Smooth muscle cell (in vitro differentiated cells): ENCODE data around the gene DAD1. TPM values are rescaled to one million over a fixed set of nuclear protein-coding genes. Genes with fewer than 3 reads are reported as not detected.
"Not testable (repeated sequence)": the region's sequence is repeated elsewhere in the genome, so short reads cannot be mapped to it uniquely, and the experiment has no call there.

ENCODE experiments used
- DNase-seq: peaks from one replicate; lab custom pipeline; 2025; ENCODE audit not compliant: unreplicated experiment; lab: John Stamatoyannopoulos, UW
- H2AFZ ChIP-seq: fragments of 200-600 bp; sonication (generic); 2 replicates; pipeline ENCODE4 v1.6.0; 2016; ENCODE audit warnings: antibody characterized with exemption, low read depth, mild to moderate bottlenecking
- H3F3A ChIP-seq: fragments of 200-600 bp; sonication (generic); 2 replicates; pipeline ENCODE4 v1.6.0; 2017; ENCODE audit warnings: antibody characterized with exemption, low read depth
- H3K27ac ChIP-seq: fragments of 200-600 bp; sonication (generic); 2 replicates; pipeline ENCODE4 v1.5.1; 2016; ENCODE audit warnings: low read depth, mild to moderate bottlenecking
- H3K27me3 ChIP-seq: fragments of 200-600 bp; sonication (generic); 2 replicates; pipeline ENCODE4 v1.6.1; 2016; ENCODE audit warnings: low read depth, mild to moderate bottlenecking
- H3K36me3 ChIP-seq: fragments of 200-600 bp; sonication (generic); 2 replicates; pipeline ENCODE4 v1.5.1; 2016; ENCODE audit warnings: low read depth
- H3K4me1 ChIP-seq: fragments of 200-600 bp; sonication (generic); 2 replicates; pipeline ENCODE4 v1.5.1; 2016; ENCODE audit warnings: low read depth
- H3K4me2 ChIP-seq: fragments of 200-600 bp; sonication (generic); 2 replicates; pipeline ENCODE4 v1.6.0; 2016; ENCODE audit warnings: mild to moderate bottlenecking
- H3K4me3 ChIP-seq: fragments of 200-600 bp; sonication (generic); 2 replicates; pipeline ENCODE4 v1.5.1; 2016; ENCODE audit warnings: mild to moderate bottlenecking
- H3K79me2 ChIP-seq: fragments of 200-600 bp; sonication (generic); 2 replicates; pipeline ENCODE4 v1.6.0; 2016; ENCODE audit warnings: low read depth, mild to moderate bottlenecking
- H3K9ac ChIP-seq: fragments of 200-600 bp; sonication (generic); 2 replicates; pipeline ENCODE4 v1.6.0; 2016; ENCODE audit warnings: low read depth
- H3K9me3 ChIP-seq: fragments of 200-600 bp; sonication (generic); replicated peaks from 2 replicates; pipeline ENCODE4 v1.5.1; 2016; ENCODE audit warnings: low read depth
- H4K20me1 ChIP-seq: fragments of 200-600 bp; sonication (generic); 2 replicates; pipeline ENCODE4 v1.6.0; 2016; ENCODE audit warnings: low read depth
- CTCF ChIP-seq: fragments of 200-600 bp; sonication (generic); IDR thresholded peaks from 2 replicates; pipeline ENCODE4 v1.5.1; 2017; ENCODE audit warnings: borderline replicate concordance, mild to moderate bottlenecking, antibody characterized with exemption; ENCODE audit not compliant: insufficient read depth, poor library complexity, severe bottlenecking
- WGBS: methylation state at CpG from one replicate; pipeline ENCODE4 v1.1.7; 2016; ENCODE audit warnings: low lambda C conversion rate; 5-methylcytosine and 5-hydroxymethylcytosine counted together
- polyA plus RNA-seq: library from polyadenylated mRNA; unstranded; fragments of >200 nt; fragmentation: Nextera tagmentation; extraction: Ambion mirVana; gene quantifications from 2 replicates; pipeline ENCODE4 v1.2.1, GENCODE V29; 2016
- total RNA-seq: library from RNA; depleted of rRNA; stranded (reverse); fragments of >200 nt; gene quantifications from 2 replicates; pipeline ENCODE4 v1.2.3, GENCODE V29; 2014

The DAD1 gene
- total and polyA plus RNA-seq, 2 experiments from 2014 or later = 533 to 571 TPM

GRCh38 chr14:22567437-22567836 is 21.6 kb downstream of the DAD1 start:
- TF ChIP-seq CTCF = no peak
- H3K36me3 ChIP-seq = peaks cover 3% of the 10 kb centered on the region
- no peak overlapping the region for H2AFZ ChIP-seq
- peaks cover 14% of the 10 kb centered on the region for H3F3A ChIP-seq
- no peak for DNase-seq
- H3K9me3 ChIP-seq = no peaks in the 10 kb centered on the region
- H3K27ac ChIP-seq = no peak overlapping the region
- no peak overlapping the region for H3K9ac ChIP-seq
- H3K4me1 ChIP-seq = peaks cover 14% of the 10 kb centered on the region
- peaks cover 51% of the 10 kb centered on the region for H4K20me1 ChIP-seq
- 100% methylated on average over 1 of the region's 1 CpG for WGBS
- H3K79me2 ChIP-seq = peaks cover 26% of the 10 kb centered on the region
- no peak overlapping the region for H3K4me2 ChIP-seq
- no peak overlapping the region for H3K4me3 ChIP-seq
- H3K27me3 ChIP-seq = no peaks in the 10 kb centered on the region

GRCh38 chr14:22566845-22567244 is 22.2 kb downstream of the DAD1 start:
- WGBS = 98% methylated on average over 2 of the region's 2 CpGs
- H3K9ac ChIP-seq = no peak overlapping the region
- H3K9me3 ChIP-seq = no peaks in the 10 kb centered on the region
- peaks cover 1% of the 10 kb centered on the region for H3K36me3 ChIP-seq
- H3K27me3 ChIP-seq = no peaks in the 10 kb centered on the region
- no peak overlapping the region for H3K4me2 ChIP-seq
- no peak overlapping the region for H3K4me3 ChIP-seq
- peaks cover 15% of the 10 kb centered on the region for H3F3A ChIP-seq
- peaks cover 26% of the 10 kb centered on the region for H3K79me2 ChIP-seq
- no peak overlapping the region for H2AFZ ChIP-seq
- no peak overlapping the region for H3K27ac ChIP-seq
- peaks cover 15% of the 10 kb centered on the region for H3K4me1 ChIP-seq
- DNase-seq = no peak
- peaks cover 51% of the 10 kb centered on the region for H4K20me1 ChIP-seq
- TF ChIP-seq CTCF = no peak

- not testable (repeated sequence) for H3K27me3 ChIP-seq, H3K36me3 ChIP-seq, H3K9me3 ChIP-seq, H3K4me2 ChIP-seq, H3K27ac ChIP-seq, H2AFZ ChIP-seq, DNase-seq, H3K9ac ChIP-seq, H3K4me3 ChIP-seq
- H3K79me2 ChIP-seq = peaks cover 26% of the 10 kb centered on the region
- H4K20me1 ChIP-seq = peaks cover 51% of the 10 kb centered on the region
- H3F3A ChIP-seq = peaks cover 15% of the 10 kb centered on the region
- H3K4me1 ChIP-seq = peaks cover 20% of the 10 kb centered on the region
- WGBS = 90% methylated on average over 9 of the region's 9 CpGs
Observed at GRCh38 chr14:22566266-22566665, 22.8 kb downstream of the DAD1 start.

GRCh38 chr14:22565391-22565945 is 23.6 kb downstream of the DAD1 start:
- 93% methylated on average over 3 of the region's 3 CpGs for WGBS
- no peak overlapping the region for H3K4me2 ChIP-seq
- peaks cover 51% of the 10 kb centered on the region for H4K20me1 ChIP-seq
- H2AFZ ChIP-seq = no peak overlapping the region
- peaks cover 15% of the 10 kb centered on the region for H3F3A ChIP-seq
- H3K4me1 ChIP-seq = peaks cover 25% of the 10 kb centered on the region
- no peaks in the 10 kb centered on the region for H3K36me3 ChIP-seq
- peaks cover 26% of the 10 kb centered on the region for H3K79me2 ChIP-seq
- no peak overlapping the region for H3K4me3 ChIP-seq
- H3K27ac ChIP-seq = no peak overlapping the region
- H3K9ac ChIP-seq = no peak overlapping the region
- no peaks in the 10 kb centered on the region for H3K9me3 ChIP-seq
- no peaks in the 10 kb centered on the region for H3K27me3 ChIP-seq
- no peak for TF ChIP-seq CTCF
- DNase-seq = no peak
